NCI-H2171 (cell line): Measurements from ENCODE around the gene TMEM63A.
A peak's percentile ranks its signal among the peaks of the same experiment; 100 is the strongest.
"Not testable (repeated sequence)": the region's sequence is repeated elsewhere in the genome, so short reads cannot be mapped to it uniquely, and the experiment has no call there.

ENCODE experiments used
- DNase-seq: peaks from one replicate; lab custom pipeline; 2025; lab: John Stamatoyannopoulos, UW

TMEM63A gene

GRCh38 chr1:225820522-225821120 lies 61.6 kb downstream of the TMEM63A start:
- no peak for DNase-seq

- no peak for DNase-seq
Observed at GRCh38 chr1:225819346-225820192, 62.6 kb downstream of the TMEM63A start.

- no peak for DNase-seq
Observed at GRCh38 chr1:225818229-225818628, 64.0 kb downstream of the TMEM63A start.

- DNase-seq = no peak
Observed at GRCh38 chr1:225817611-225818061, 64.5 kb downstream of the TMEM63A start.

- DNase-seq = no peak
Observed at GRCh38 chr1:225816643-225817538, 65.3 kb downstream of the TMEM63A start.

- DNase-seq = peak; percentile 19
Observed at GRCh38 chr1:225815526-225816178, 66.5 kb downstream of the TMEM63A start.

GRCh38 chr1:225815090-225815489 lies 67.1 kb downstream of the TMEM63A start:
- not testable (repeated sequence) for DNase-seq

- no peak for DNase-seq
Observed at GRCh38 chr1:225814381-225814780, 67.8 kb downstream of the TMEM63A start.

GRCh38 chr1:225813214-225813964 lies 68.8 kb downstream of the TMEM63A start:
- DNase-seq = no peak

- no peak for DNase-seq
Observed at GRCh38 chr1:225812488-225813213, 69.5 kb downstream of the TMEM63A start.

- DNase-seq = peak; percentile 45
Observed at GRCh38 chr1:225811622-225812487, 70.3 kb downstream of the TMEM63A start.

GRCh38 chr1:225810579-225811538 lies 71.3 kb downstream of the TMEM63A start:
- not testable (repeated sequence) for DNase-seq

GRCh38 chr1:225809842-225810578 lies 72.2 kb downstream of the TMEM63A start, which contains the start of gene EPHX1:
EPHX1 (plus strand) TSS chr1:225810124; CDS start chr1:225828730, 18,606 bp downstream.
- DNase-seq = peak; percentile 72

GRCh38 chr1:225808136-225808535 lies 74.0 kb downstream of the TMEM63A start:
- DNase-seq = no peak

- DNase-seq = not testable (repeated sequence)
Observed at GRCh38 chr1:225806736-225807135, 75.4 kb downstream of the TMEM63A start.

GRCh38 chr1:225806249-225806648 lies 75.9 kb downstream of the TMEM63A start:
- no peak for DNase-seq

GRCh38 chr1:225801146-225801545 lies 81.0 kb downstream of the TMEM63A start:
- DNase-seq = not testable (repeated sequence)
